ENCODE measurements around the gene IGFBP3. TPM values are rescaled to one million over a fixed set of nuclear protein-coding genes. Genes with fewer than 3 reads are reported as not detected.

IGFBP3 gene
- total and polyA plus RNA-seq, 2 experiments from 2014 or later, result 11.2 to 11.3 TPM

DNA sequence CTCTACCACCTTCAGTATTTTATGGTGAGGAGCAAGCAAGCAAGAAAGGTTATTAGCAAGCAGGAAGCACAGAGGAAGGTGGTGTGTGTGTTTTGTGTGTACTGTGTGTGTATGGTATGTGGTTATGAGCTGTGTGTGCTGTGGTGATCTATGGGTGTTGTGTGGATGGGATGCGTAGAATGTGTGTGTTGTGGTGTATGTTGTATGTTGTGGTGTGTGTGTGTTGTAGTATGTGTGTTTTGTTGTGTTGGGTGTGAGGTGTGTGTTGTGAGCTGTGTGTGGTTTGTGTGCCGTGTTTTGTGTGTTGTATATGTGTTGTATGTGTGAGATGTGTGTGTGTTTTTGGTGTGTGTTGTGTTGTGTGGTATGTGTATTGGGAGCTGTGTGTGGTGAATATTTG lies 16.8 kb upstream of the IGFBP3 start:
- Histone ChIP-seq H3F3A (replicated peaks; ENCODE audit: low read depth) (no peaks in the 10 kb centered on the region), H3K4me3 (no peak overlapping the region), H3K79me2 (replicated peaks; ENCODE audit: insufficient read depth) (no peaks in the 10 kb centered on the region), H3K36me3 (ENCODE audit: insufficient read depth) (no peaks in the 10 kb centered on the region), H3K27me3 (ENCODE audit: insufficient read depth) (no peaks in the 10 kb centered on the region), H4K20me1 (replicated peaks; ENCODE audit: insufficient read depth) (no peaks in the 10 kb centered on the region), H2AFZ (no peak overlapping the region), H3K4me1 (ENCODE audit: insufficient read depth) (no peaks in the 10 kb centered on the region), H3K27ac (ENCODE audit: low read depth) (no peak overlapping the region), H3K9me2 (ENCODE audit: insufficient read depth) (peaks cover 13% of the 10 kb centered on the region), H3K4me2 (no peak overlapping the region)
- ATAC-seq (no peak), DNase-seq (ENCODE audit: low spot score) (no peak)
- Mint-ChIP-seq H3K4me1 (no peaks in the 10 kb centered on the region), H3K9me3 (peaks cover 6% of the 10 kb centered on the region; the same call in 2 of the 3 replicates), H3K27ac (no peak overlapping the region), H3K27me3 (ENCODE audit: insufficient read depth, low read depth, poor library complexity) (peaks cover 7% of the 10 kb centered on the region), H3K4me3 (no peak overlapping the region), H3K36me3 (ENCODE audit: low read depth) (peaks cover 8% of the 10 kb centered on the region)
- TF ChIP-seq STAT1 (IDR thresholded peaks at IDR 0.05; ENCODE audit: unreplicated experiment), result no peak

DNA sequence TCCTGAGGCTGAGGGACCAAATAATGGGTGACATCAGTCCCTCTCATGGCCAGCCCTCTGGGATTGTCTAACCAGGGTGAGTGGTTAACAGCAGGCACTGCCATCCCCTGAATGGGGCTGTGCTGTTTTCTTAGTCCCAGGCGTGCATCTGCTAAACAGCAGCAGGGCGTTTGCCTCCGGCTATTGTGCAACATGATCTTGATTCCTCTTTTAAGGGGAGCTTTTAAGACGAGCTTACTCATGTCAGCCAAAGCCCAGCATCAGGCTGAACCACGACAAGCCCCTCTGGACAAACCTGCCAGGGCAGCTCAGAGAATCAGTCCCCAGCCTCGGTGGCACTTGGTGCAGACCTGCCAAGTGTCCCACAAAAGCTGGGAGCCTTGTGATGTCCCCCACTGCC lies 16.2 kb upstream of the IGFBP3 start:
- ATAC-seq (no peak), DNase-seq (ENCODE audit: low spot score) (no peak)
- Histone ChIP-seq H3F3A (replicated peaks; ENCODE audit: low read depth) (no peaks in the 10 kb centered on the region), H3K27me3 (ENCODE audit: insufficient read depth) (no peaks in the 10 kb centered on the region), H3K9me2 (ENCODE audit: insufficient read depth) (peaks cover 13% of the 10 kb centered on the region), H3K79me2 (replicated peaks; ENCODE audit: insufficient read depth) (no peaks in the 10 kb centered on the region), H3K4me2 (no peak overlapping the region), H3K4me3 (no peak overlapping the region), H2AFZ (no peak overlapping the region), H4K20me1 (replicated peaks; ENCODE audit: insufficient read depth) (no peaks in the 10 kb centered on the region), H3K36me3 (ENCODE audit: insufficient read depth) (no peaks in the 10 kb centered on the region), H3K4me1 (ENCODE audit: insufficient read depth) (no peaks in the 10 kb centered on the region), H3K27ac (ENCODE audit: low read depth) (no peak overlapping the region)
- Mint-ChIP-seq H3K27ac (no peak overlapping the region), H3K9me3 (peaks cover 6% of the 10 kb centered on the region; the same call in 2 of the 3 replicates), H3K4me3 (no peak overlapping the region), H3K36me3 (ENCODE audit: low read depth) (peaks cover 8% of the 10 kb centered on the region), H3K4me1 (no peaks in the 10 kb centered on the region), H3K27me3 (ENCODE audit: insufficient read depth, low read depth, poor library complexity) (peaks cover 7% of the 10 kb centered on the region)
- TF ChIP-seq, protein P1, sequence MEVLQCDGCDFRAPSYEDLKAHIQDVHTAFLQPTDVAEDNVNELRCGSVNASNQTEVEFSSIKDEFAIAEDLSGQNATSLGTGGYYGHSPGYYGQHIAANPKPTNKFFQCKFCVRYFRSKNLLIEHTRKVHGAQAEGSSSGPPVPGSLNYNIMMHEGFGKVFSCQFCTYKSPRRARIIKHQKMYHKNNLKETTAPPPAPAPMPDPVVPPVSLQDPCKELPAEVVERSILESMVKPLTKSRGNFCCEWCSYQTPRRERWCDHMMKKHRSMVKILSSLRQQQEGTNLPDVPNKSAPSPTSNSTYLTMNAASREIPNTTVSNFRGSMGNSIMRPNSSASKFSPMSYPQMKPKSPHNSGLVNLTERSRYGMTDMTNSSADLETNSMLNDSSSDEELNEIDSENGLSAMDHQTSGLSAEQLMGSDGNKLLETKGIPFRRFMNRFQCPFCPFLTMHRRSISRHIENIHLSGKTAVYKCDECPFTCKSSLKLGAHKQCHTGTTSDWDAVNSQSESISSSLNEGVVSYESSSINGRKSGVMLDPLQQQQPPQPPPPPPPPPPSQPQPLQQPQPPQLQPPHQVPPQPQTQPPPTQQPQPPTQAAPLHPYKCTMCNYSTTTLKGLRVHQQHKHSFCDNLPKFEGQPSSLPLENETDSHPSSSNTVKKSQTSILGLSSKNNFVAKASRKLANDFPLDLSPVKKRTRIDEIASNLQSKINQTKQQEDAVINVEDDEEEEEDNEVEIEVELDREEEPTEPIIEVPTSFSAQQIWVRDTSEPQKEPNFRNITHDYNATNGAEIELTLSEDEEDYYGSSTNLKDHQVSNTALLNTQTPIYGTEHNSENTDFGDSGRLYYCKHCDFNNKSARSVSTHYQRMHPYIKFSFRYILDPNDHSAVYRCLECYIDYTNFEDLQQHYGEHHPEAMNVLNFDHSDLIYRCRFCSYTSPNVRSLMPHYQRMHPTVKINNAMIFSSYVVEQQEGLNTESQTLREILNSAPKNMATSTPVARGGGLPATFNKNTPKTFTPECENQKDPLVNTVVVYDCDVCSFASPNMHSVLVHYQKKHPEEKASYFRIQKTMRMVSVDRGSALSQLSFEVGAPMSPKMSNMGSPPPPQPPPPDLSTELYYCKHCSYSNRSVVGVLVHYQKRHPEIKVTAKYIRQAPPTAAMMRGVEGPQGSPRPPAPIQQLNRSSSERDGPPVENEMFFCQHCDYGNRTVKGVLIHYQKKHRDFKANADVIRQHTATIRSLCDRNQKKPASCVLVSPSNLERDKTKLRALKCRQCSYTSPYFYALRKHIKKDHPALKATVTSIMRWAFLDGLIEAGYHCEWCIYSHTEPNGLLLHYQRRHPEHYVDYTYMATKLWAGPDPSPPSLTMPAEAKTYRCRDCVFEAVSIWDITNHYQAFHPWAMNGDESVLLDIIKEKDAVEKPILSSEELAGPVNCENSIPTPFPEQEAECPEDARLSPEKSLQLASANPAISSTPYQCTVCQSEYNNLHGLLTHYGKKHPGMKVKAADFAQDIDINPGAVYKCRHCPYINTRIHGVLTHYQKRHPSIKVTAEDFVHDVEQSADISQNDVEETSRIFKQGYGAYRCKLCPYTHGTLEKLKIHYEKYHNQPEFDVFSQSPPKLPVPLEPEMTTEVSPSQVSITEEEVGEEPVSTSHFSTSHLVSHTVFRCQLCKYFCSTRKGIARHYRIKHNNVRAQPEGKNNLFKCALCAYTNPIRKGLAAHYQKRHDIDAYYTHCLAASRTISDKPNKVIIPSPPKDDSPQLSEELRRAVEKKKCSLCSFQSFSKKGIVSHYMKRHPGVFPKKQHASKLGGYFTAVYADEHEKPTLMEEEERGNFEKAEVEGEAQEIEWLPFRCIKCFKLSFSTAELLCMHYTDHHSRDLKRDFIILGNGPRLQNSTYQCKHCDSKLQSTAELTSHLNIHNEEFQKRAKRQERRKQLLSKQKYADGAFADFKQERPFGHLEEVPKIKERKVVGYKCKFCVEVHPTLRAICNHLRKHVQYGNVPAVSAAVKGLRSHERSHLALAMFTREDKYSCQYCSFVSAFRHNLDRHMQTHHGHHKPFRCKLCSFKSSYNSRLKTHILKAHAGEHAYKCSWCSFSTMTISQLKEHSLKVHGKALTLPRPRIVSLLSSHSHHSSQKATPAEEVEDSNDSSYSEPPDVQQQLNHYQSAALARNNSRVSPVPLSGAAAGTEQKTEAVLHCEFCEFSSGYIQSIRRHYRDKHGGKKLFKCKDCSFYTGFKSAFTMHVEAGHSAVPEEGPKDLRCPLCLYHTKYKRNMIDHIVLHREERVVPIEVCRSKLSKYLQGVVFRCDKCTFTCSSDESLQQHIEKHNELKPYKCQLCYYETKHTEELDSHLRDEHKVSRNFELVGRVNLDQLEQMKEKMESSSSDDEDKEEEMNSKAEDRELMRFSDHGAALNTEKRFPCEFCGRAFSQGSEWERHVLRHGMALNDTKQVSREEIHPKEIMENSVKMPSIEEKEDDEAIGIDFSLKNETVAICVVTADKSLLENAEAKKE (CRISPR knock-in tag; IDR thresholded peaks at IDR 0.05), result no peak
- TF ChIP-seq, protein P2, sequence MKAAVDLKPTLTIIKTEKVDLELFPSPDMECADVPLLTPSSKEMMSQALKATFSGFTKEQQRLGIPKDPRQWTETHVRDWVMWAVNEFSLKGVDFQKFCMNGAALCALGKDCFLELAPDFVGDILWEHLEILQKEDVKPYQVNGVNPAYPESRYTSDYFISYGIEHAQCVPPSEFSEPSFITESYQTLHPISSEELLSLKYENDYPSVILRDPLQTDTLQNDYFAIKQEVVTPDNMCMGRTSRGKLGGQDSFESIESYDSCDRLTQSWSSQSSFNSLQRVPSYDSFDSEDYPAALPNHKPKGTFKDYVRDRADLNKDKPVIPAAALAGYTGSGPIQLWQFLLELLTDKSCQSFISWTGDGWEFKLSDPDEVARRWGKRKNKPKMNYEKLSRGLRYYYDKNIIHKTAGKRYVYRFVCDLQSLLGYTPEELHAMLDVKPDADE (IDR thresholded peaks at IDR 0.05), result no peak
- TF ChIP-seq EZH2phosphoT487 (IDR thresholded peaks at IDR 0.05; ENCODE audit: unreplicated experiment), result no peak
- TF ChIP-seq JUNB (IDR thresholded peaks at IDR 0.05; ENCODE audit: unreplicated experiment), result no peak
- TF ChIP-seq, protein P3, sequence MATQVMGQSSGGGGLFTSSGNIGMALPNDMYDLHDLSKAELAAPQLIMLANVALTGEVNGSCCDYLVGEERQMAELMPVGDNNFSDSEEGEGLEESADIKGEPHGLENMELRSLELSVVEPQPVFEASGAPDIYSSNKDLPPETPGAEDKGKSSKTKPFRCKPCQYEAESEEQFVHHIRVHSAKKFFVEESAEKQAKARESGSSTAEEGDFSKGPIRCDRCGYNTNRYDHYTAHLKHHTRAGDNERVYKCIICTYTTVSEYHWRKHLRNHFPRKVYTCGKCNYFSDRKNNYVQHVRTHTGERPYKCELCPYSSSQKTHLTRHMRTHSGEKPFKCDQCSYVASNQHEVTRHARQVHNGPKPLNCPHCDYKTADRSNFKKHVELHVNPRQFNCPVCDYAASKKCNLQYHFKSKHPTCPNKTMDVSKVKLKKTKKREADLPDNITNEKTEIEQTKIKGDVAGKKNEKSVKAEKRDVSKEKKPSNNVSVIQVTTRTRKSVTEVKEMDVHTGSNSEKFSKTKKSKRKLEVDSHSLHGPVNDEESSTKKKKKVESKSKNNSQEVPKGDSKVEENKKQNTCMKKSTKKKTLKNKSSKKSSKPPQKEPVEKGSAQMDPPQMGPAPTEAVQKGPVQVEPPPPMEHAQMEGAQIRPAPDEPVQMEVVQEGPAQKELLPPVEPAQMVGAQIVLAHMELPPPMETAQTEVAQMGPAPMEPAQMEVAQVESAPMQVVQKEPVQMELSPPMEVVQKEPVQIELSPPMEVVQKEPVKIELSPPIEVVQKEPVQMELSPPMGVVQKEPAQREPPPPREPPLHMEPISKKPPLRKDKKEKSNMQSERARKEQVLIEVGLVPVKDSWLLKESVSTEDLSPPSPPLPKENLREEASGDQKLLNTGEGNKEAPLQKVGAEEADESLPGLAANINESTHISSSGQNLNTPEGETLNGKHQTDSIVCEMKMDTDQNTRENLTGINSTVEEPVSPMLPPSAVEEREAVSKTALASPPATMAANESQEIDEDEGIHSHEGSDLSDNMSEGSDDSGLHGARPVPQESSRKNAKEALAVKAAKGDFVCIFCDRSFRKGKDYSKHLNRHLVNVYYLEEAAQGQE (IDR thresholded peaks at IDR 0.05; ENCODE audit: unreplicated experiment), result no peak
- TF ChIP-seq EZH2 (IDR thresholded peaks at IDR 0.05; ENCODE audit: low read depth, unreplicated experiment), result no peak
- no peak for TF ChIP-seq POLR2AphosphoS5 (IDR thresholded peaks at IDR 0.05; ENCODE audit: low read depth)
- no peak for TF ChIP-seq STAT1 (IDR thresholded peaks at IDR 0.05; ENCODE audit: unreplicated experiment)
- no peak for TF ChIP-seq ZNF114 (CRISPR knock-in tag; IDR thresholded peaks at IDR 0.05)
- TF ChIP-seq, protein P4, sequence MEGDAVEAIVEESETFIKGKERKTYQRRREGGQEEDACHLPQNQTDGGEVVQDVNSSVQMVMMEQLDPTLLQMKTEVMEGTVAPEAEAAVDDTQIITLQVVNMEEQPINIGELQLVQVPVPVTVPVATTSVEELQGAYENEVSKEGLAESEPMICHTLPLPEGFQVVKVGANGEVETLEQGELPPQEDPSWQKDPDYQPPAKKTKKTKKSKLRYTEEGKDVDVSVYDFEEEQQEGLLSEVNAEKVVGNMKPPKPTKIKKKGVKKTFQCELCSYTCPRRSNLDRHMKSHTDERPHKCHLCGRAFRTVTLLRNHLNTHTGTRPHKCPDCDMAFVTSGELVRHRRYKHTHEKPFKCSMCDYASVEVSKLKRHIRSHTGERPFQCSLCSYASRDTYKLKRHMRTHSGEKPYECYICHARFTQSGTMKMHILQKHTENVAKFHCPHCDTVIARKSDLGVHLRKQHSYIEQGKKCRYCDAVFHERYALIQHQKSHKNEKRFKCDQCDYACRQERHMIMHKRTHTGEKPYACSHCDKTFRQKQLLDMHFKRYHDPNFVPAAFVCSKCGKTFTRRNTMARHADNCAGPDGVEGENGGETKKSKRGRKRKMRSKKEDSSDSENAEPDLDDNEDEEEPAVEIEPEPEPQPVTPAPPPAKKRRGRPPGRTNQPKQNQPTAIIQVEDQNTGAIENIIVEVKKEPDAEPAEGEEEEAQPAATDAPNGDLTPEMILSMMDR (conservative IDR thresholded peaks at IDR 0.05; ENCODE audit: low read depth in 2 of 2), result no peak

Measured in GM23338 (cell line).